H9 (cell line): Measurements from ENCODE around the gene NR3C2. TPM values are rescaled to one million over a fixed set of nuclear protein-coding genes. Genes with fewer than 3 reads are reported as not detected.

Source experiments
- DNase-seq: peaks from one replicate; pipeline ENCODE4 v3.0.0-alpha.2; 2017
- H2AFZ ChIP-seq: one replicate; pipeline ENCODE4 v1.6.1; 2013; ENCODE audit warnings: mild to moderate bottlenecking, low read length, control low read depth, moderate library complexity
- H2AK5ac ChIP-seq: 2 replicates; pipeline ENCODE4 v1.6.1; 2013; ENCODE audit warnings: low read length, control low read depth, mixed read lengths; ENCODE audit not compliant: insufficient read length
- H2BK120ac ChIP-seq: one replicate; pipeline ENCODE4 v1.6.1; 2013; ENCODE audit warnings: low read depth, mild to moderate bottlenecking, low read length, control low read depth, inconsistent platforms; ENCODE audit not compliant: poor library complexity, severe bottlenecking
- H2BK12ac ChIP-seq: 2 replicates; pipeline ENCODE4 v1.6.1; 2013; ENCODE audit warnings: low read length, control low read depth, mixed read lengths, low read depth; ENCODE audit not compliant: insufficient read length
- H2BK15ac ChIP-seq: 2 replicates; pipeline ENCODE4 v1.6.1; 2013; ENCODE audit warnings: low read depth, low read length, control low read depth
- H2BK20ac ChIP-seq: one replicate; pipeline ENCODE4 v1.6.1; 2013; ENCODE audit warnings: low read depth, mild to moderate bottlenecking, low read length, control low read depth, inconsistent platforms; ENCODE audit not compliant: poor library complexity, severe bottlenecking
- H2BK5ac ChIP-seq: 2 replicates; pipeline ENCODE4 v1.6.1; 2013; ENCODE audit warnings: low read length, control low read depth, mixed read lengths; ENCODE audit not compliant: insufficient read length
- H3K14ac ChIP-seq: 2 replicates; pipeline ENCODE4 v1.6.1; 2013; ENCODE audit warnings: low read length, control low read depth; ENCODE audit not compliant: insufficient read depth
- H3K18ac ChIP-seq: 2 replicates; pipeline ENCODE4 v1.6.1; 2013; ENCODE audit warnings: low read depth, mild to moderate bottlenecking, mixed read lengths, low read length, control low read depth; ENCODE audit not compliant: insufficient read length
- H3K23ac ChIP-seq: 2 replicates; pipeline ENCODE4 v1.6.1; 2013; ENCODE audit warnings: low read length, control low read depth, mixed read lengths, low read depth; ENCODE audit not compliant: insufficient read length
- H3K23me2 ChIP-seq: 2 replicates; pipeline ENCODE4 v1.6.1; 2013; ENCODE audit warnings: low read depth, mild to moderate bottlenecking, mixed read lengths, low read length, control low read depth; ENCODE audit not compliant: insufficient read length, poor library complexity, severe bottlenecking
- H3K27ac ChIP-seq: 2 replicates; pipeline ENCODE4 v1.5.1; 2013; ENCODE audit warnings: low read length, control low read depth, mixed read lengths, low read depth; ENCODE audit not compliant: insufficient read length
- H3K27me3 ChIP-seq: 2 replicates; pipeline ENCODE4 v1.6.1; 2013; ENCODE audit warnings: low read length, control low read depth, inconsistent platforms; ENCODE audit not compliant: insufficient read depth
- H3K4ac ChIP-seq: 2 replicates; pipeline ENCODE4 v1.6.1; 2013; ENCODE audit warnings: low read depth, mild to moderate bottlenecking, control low read depth, inconsistent platforms, low read length, moderate library complexity
- H3K4me1 ChIP-seq: 2 replicates; pipeline ENCODE4 v1.6.1; 2013; ENCODE audit warnings: low read length, control low read depth, inconsistent platforms; ENCODE audit not compliant: insufficient read depth
- H3K4me2 ChIP-seq: 2 replicates; pipeline ENCODE4 v1.6.1; 2013; ENCODE audit warnings: low read length, control low read depth, mixed read lengths; ENCODE audit not compliant: insufficient read length, insufficient read depth
- H3K56ac ChIP-seq: 2 replicates; pipeline ENCODE4 v1.6.1; 2013; ENCODE audit warnings: low read depth, mild to moderate bottlenecking, mixed read lengths, low read length, control low read depth; ENCODE audit not compliant: insufficient read length
- H3K79me1 ChIP-seq: 2 replicates; pipeline ENCODE4 v1.6.1; 2013; ENCODE audit warnings: low read depth, mild to moderate bottlenecking, moderate library complexity, low read length, control low read depth, inconsistent platforms; ENCODE audit not compliant: insufficient read depth, poor library complexity, severe bottlenecking
- H3K79me2 ChIP-seq: 2 replicates; pipeline ENCODE4 v1.6.1; 2013; ENCODE audit warnings: low read length, control low read depth, inconsistent platforms; ENCODE audit not compliant: insufficient read depth
- H3K9ac ChIP-seq: 2 replicates; pipeline ENCODE4 v1.6.1; 2013; ENCODE audit warnings: low read length, control low read depth, mixed read lengths; ENCODE audit not compliant: insufficient read length; ENCODE audit errors: extremely low read depth
- H3K9me3 ChIP-seq: one replicate; pipeline ENCODE4 v1.6.1; 2013; ENCODE audit warnings: low read depth, low read length, inconsistent platforms; ENCODE audit not compliant: control insufficient read depth
- H3T11ph ChIP-seq: one replicate; pipeline ENCODE4 v1.6.1; 2013; ENCODE audit warnings: mild to moderate bottlenecking, low read length, control low read depth, inconsistent platforms
- H4K20me1 ChIP-seq: one replicate; pipeline ENCODE4 v1.6.1; 2013; ENCODE audit not compliant: control insufficient read depth, insufficient read length, insufficient read depth
- H4K5ac ChIP-seq: 2 replicates; pipeline ENCODE4 v1.6.1; 2013; ENCODE audit warnings: low read depth, mild to moderate bottlenecking, mixed read lengths, low read length, control low read depth; ENCODE audit not compliant: insufficient read length
- H4K8ac ChIP-seq: replicated peaks from 2 replicates; pipeline ENCODE4 v1.6.1; 2013; ENCODE audit warnings: low read length, control low read depth, mixed read lengths, low read depth; ENCODE audit not compliant: insufficient read length
- H4K91ac ChIP-seq: 2 replicates; pipeline ENCODE4 v1.6.1; 2013; ENCODE audit warnings: low read depth, mild to moderate bottlenecking, moderate library complexity, mixed read lengths, low read length, control low read depth; ENCODE audit not compliant: insufficient read length
- H3K27ac Mint-ChIP-seq, 3 experiments: 2 replicates in 2 of 3; 3 replicates in 1 of 3; pipeline ENCODE4 v1.8.0; 2020 to 2021; ENCODE audit warnings: mixed read lengths in 3 of 3, mild to moderate bottlenecking in 1 of 3, moderate library complexity in 1 of 3
- H3K27me3 Mint-ChIP-seq: 2 replicates; pipeline ENCODE4 v1.8.0; 2021; ENCODE audit warnings: low read depth, mild to moderate bottlenecking, moderate library complexity, mixed read lengths
- H3K36me3 Mint-ChIP-seq, 3 experiments: 2 replicates in 2 of 3; 3 replicates in 1 of 3; pipeline ENCODE4 v1.8.0; 2020 to 2021; ENCODE audit warnings: low read depth in 3 of 3, mixed read lengths in 3 of 3; ENCODE audit not compliant: insufficient read depth in 1 of 3
- H3K4me1 Mint-ChIP-seq, 2 experiments: 2 replicates each; pipeline ENCODE4 v1.8.0; 2020; ENCODE audit warnings: mixed read lengths in 2 of 2
- H3K4me3 Mint-ChIP-seq, 2 experiments: 2 replicates in 1 of 2; 3 replicates in 1 of 2; pipeline ENCODE4 v1.8.0; 2020 to 2021; ENCODE audit warnings: mild to moderate bottlenecking in 2 of 2, mixed read lengths in 2 of 2, moderate library complexity in 1 of 2
- H3K9me3 Mint-ChIP-seq, 2 experiments: 2 replicates in 1 of 2; 3 replicates in 1 of 2; pipeline ENCODE4 v1.8.0; 2020; ENCODE audit warnings: mild to moderate bottlenecking in 2 of 2, mixed read lengths in 2 of 2, moderate library complexity in 1 of 2
- CTCF ChIP-seq: fragments of 200-600 bp; sonication (generic); conservative IDR thresholded peaks from 3 replicates; pipeline ENCODE4 v1.8.0; 2021; ENCODE audit warnings: antibody characterized with exemption, mild to moderate bottlenecking
- WGBS: extraction: QIAGEN DNeasy Blood & Tissue Kit; methylation state at CpG from one replicate; pipeline ENCODE4 v1.1.7; 2013; ENCODE audit warnings: missing lambda C conversion rate, low lambda C conversion rate, mixed read lengths; ENCODE audit not compliant: insufficient read length; ENCODE audit errors: extremely low coverage; 5-methylcytosine and 5-hydroxymethylcytosine counted together
- total RNA-seq: library from RNA; stranded (reverse); gene quantifications from 2 replicates; pipeline ENCODE4 v1.2.1, GENCODE V29; 2021

NR3C2 gene
- total RNA-seq, 1 experiment from 2014 or later: 1.4 TPM

- Histone ChIP-seq H3K27ac (no peak overlapping the region), H3K9me3 (no peaks in the 10 kb centered on the region), H3K23ac (no peak overlapping the region), H2BK20ac (no peak overlapping the region), H2BK12ac (no peak overlapping the region), H3K56ac (no peak overlapping the region), H3K4ac (no peak overlapping the region), H3K23me2 (no peaks in the 10 kb centered on the region), H2BK120ac (no peak overlapping the region), H4K20me1 (no peaks in the 10 kb centered on the region), H3K4me2 (no peak overlapping the region), H2AFZ (no peak overlapping the region), H4K8ac (no peak overlapping the region), H4K91ac (no peak overlapping the region), H3K9ac (no peak overlapping the region), H3K27me3 (no peaks in the 10 kb centered on the region), H3K18ac (no peak overlapping the region), H3T11ph (no peak overlapping the region), H3K79me1 (no peaks in the 10 kb centered on the region), H3K79me2 (no peaks in the 10 kb centered on the region), H3K14ac (no peak overlapping the region), H2AK5ac (no peak overlapping the region), H3K4me1 (no peaks in the 10 kb centered on the region), H2BK15ac (no peak overlapping the region), H2BK5ac (no peak overlapping the region), H4K5ac (no peak overlapping the region)
- Mint-ChIP-seq H3K9me3 (peaks cover under 1 to 4% of the 10 kb centered on the region in 2 experiments; a peak in 3 of 5 replicates), H3K4me1 (peaks cover 3% of the 10 kb centered on the region in 2 experiments; a peak in 1 of 4 replicates), H3K27me3 (no peaks in the 10 kb centered on the region), H3K36me3 (peaks cover 0 to 6% (median 0%) of the 10 kb centered on the region in 3 experiments; a peak in 1 of 7 replicates), H3K27ac (no peak overlapping the region), H3K4me3 (no peak overlapping the region)
- TF ChIP-seq CTCF: no peak
- no peak for DNase-seq
- WGBS: no CpG with 5 or more reads among the region's 1 CpG
Measured at GRCh38 chr4:148344941-148345340, 97.3 kb downstream of the NR3C2 start.
